ENCODE measurements around the gene FBXL14. TPM values are rescaled to one million over a fixed set of nuclear protein-coding genes. Genes with fewer than 3 reads are reported as not detected.
A peak's percentile ranks its signal among the peaks of the same experiment; 100 is the strongest.

FBXL14 gene
- total RNA-seq, 2 donors from 2014 or later, result 21.3 to 28.7 TPM

DNA sequence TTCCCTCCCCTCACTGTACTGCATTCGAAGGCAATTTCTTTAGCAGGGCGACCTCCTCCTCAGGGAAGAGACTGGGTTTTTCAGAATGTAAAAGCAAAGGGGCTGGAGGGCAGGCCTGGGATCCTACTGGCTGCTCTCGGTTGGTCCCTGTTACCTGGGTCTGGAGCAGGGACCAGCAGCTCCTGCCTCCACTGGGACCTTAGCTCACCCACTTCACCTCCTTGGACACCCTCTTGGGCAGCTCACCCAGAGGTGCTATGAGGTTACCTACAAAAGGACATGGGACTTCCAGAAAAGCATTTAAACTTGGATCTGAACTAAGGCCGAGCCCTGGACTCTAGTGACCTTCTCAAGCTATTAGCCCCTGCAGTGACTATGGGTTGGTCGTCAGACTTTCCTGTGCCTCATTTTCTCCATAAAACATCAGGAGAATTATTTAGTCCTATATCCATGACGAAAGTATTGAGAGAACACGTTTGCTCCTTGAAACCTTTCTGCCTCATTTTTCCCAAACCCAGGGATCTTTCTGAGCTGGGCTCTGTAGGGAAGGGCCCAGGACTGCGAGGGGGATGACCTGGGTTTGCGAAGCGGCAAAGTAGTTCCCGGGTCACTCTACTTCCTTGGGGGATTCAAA lies 65.0 kb downstream of the FBXL14 start:
- no peaks in the 10 kb centered on the region for H3K4me1 ChIP-seq (replicated peaks)
- intact Hi-C loops (cut with DNase I), result no loop called here
- WGBS, result 55% methylated on average over 11 of the region's 11 CpGs
- H3K4me3 ChIP-seq, result peak overlapping the region; percentile 60 to 78
- DNase-seq (ENCODE audit: low spot score), result no peak
- H3K9me3 ChIP-seq, result no peaks in the 10 kb centered on the region
- H3K27ac ChIP-seq, result peak overlapping the region; percentile 76 to 81
- H3K27me3 ChIP-seq (replicated peaks; ENCODE audit: insufficient read depth), result no peaks in the 10 kb centered on the region
- TF ChIP-seq POLR2AphosphoS5 (IDR thresholded peaks at IDR 0.05) (no peak), POLR2A (IDR thresholded peaks at IDR 0.05) (no peak)
- TF ChIP-seq, protein P1, sequence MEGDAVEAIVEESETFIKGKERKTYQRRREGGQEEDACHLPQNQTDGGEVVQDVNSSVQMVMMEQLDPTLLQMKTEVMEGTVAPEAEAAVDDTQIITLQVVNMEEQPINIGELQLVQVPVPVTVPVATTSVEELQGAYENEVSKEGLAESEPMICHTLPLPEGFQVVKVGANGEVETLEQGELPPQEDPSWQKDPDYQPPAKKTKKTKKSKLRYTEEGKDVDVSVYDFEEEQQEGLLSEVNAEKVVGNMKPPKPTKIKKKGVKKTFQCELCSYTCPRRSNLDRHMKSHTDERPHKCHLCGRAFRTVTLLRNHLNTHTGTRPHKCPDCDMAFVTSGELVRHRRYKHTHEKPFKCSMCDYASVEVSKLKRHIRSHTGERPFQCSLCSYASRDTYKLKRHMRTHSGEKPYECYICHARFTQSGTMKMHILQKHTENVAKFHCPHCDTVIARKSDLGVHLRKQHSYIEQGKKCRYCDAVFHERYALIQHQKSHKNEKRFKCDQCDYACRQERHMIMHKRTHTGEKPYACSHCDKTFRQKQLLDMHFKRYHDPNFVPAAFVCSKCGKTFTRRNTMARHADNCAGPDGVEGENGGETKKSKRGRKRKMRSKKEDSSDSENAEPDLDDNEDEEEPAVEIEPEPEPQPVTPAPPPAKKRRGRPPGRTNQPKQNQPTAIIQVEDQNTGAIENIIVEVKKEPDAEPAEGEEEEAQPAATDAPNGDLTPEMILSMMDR (IDR thresholded peaks at IDR 0.05), result no peak
- H3K36me3 ChIP-seq, result no peaks in the 10 kb centered on the region

DNA sequence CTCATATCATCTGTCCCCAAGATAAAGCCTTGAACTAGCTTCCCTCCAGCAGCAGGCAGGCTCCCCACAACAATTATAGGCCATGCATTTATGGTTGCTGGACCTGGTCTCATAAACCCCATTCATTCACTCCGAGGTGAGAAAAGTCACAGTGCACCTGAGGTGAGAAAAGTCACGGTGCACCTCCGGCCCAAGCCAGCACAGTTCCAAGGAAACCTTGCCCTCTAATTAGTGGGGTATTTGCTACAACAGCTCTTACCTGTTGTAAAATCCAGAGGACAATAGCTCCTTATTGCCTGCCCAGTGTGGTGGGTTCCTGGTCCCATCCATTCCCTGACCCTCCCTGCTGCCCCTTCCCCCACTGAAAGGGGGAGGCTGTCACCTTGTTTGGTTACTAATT lies 65.6 kb downstream of the FBXL14 start:
- Histone ChIP-seq H3K4me1 (replicated peaks) (no peaks in the 10 kb centered on the region), H3K9me3 (no peaks in the 10 kb centered on the region), H3K27ac (no peak overlapping the region), H3K27me3 (replicated peaks; ENCODE audit: insufficient read depth) (no peaks in the 10 kb centered on the region), H3K36me3 (no peaks in the 10 kb centered on the region), H3K4me3 (no peak overlapping the region)
- TF ChIP-seq POLR2AphosphoS5 (IDR thresholded peaks at IDR 0.05), result no peak
- TF ChIP-seq POLR2A (IDR thresholded peaks at IDR 0.05), result no peak
- TF ChIP-seq, protein P1 (IDR thresholded peaks at IDR 0.05), result no peak
- 90% methylated on average over 3 of the region's 3 CpGs for WGBS
- intact Hi-C loops (cut with DNase I), result no loop called here
- DNase-seq (ENCODE audit: low spot score), result no peak

- no peaks in the 10 kb centered on the region for H3K36me3 ChIP-seq
- H3K4me1 ChIP-seq (replicated peaks), result no peaks in the 10 kb centered on the region
- no peak for DNase-seq (ENCODE audit: low spot score)
- intact Hi-C loops (cut with DNase I), result no loop called here
- no peaks in the 10 kb centered on the region for H3K27me3 ChIP-seq (replicated peaks; ENCODE audit: insufficient read depth)
- 66% methylated on average over 4 of the region's 4 CpGs for WGBS
- TF ChIP-seq POLR2AphosphoS5 (IDR thresholded peaks at IDR 0.05) (no peak), POLR2A (IDR thresholded peaks at IDR 0.05) (no peak)
- TF ChIP-seq, protein P1 (IDR thresholded peaks at IDR 0.05), result no peak
- no peaks in the 10 kb centered on the region for H3K9me3 ChIP-seq
- no peak overlapping the region for H3K27ac ChIP-seq
- no peak overlapping the region for H3K4me3 ChIP-seq
These were observed 66.6 kb downstream of the FBXL14 start for GRCh38 chr12:1527789-1528188.

DNA sequence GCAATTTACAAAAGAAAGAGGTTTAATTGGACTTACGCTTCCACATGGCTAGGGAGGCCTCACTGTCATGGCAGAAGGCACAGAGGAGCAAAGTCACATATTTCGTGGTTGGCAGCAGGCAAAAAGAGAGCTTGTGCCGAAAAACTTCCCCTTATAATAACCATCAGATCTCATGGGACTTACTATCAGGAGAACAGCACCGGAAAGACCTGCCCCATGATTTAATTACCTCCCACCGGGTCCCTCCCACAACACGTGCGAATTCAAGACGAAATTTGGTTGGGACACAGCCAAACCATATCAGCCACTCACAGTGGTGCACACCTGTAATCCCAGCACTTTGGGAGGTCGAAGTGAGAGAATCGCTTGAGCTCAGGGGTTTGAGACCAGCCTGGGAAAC lies 68.5 kb downstream of the FBXL14 start:
- H3K4me1 ChIP-seq (replicated peaks), result no peaks in the 10 kb centered on the region
- intact Hi-C loops (cut with DNase I), result no loop called here
- no peak for TF ChIP-seq POLR2AphosphoS5 (IDR thresholded peaks at IDR 0.05)
- TF ChIP-seq, protein P1 (IDR thresholded peaks at IDR 0.05), result no peak
- TF ChIP-seq POLR2A (IDR thresholded peaks at IDR 0.05), result no peak

GRCh38 chr12:1523558-1524050 lies 70.8 kb downstream of the FBXL14 start:
- 78% methylated on average over 13 of the region's 13 CpGs for WGBS
- Histone ChIP-seq H3K36me3 (no peaks in the 10 kb centered on the region), H3K4me1 (replicated peaks) (no peaks in the 10 kb centered on the region), H3K4me3 (no peak overlapping the region), H3K27ac (no peak overlapping the region), H3K9me3 (no peaks in the 10 kb centered on the region), H3K27me3 (replicated peaks; ENCODE audit: insufficient read depth) (no peaks in the 10 kb centered on the region)
- TF ChIP-seq POLR2A (IDR thresholded peaks at IDR 0.05) (no peak), POLR2AphosphoS5 (IDR thresholded peaks at IDR 0.05) (no peak)
- TF ChIP-seq, protein P1 (IDR thresholded peaks at IDR 0.05), result no peak
- intact Hi-C loops (cut with DNase I), result no loop called here
- no peak for DNase-seq (ENCODE audit: low spot score)

More for the DNA sequence above, 68.5 kb downstream of the FBXL14 start:
- Histone ChIP-seq H3K27ac (no peak overlapping the region), H3K36me3 (no peaks in the 10 kb centered on the region), H3K4me3 (no peak overlapping the region), H3K9me3 (no peaks in the 10 kb centered on the region), H3K27me3 (replicated peaks; ENCODE audit: insufficient read depth) (no peaks in the 10 kb centered on the region)
- 82% methylated on average over 10 of the region's 10 CpGs for WGBS
- DNase-seq (ENCODE audit: low spot score), result no peak

Measured in prostate gland (tissue), 2 donors.